Adrenal gland (tissue), 5 donors: ENCODE results near the gene MS4A10.

Source experiments
- CTCF ChIP-seq, 6 experiments: fragments of 450-650 bp in 4 of 6; fragments of 200-600 bp in 2 of 6; sonication (generic) in 1 of 6; IDR thresholded peaks; 1 replicate in 5 of 6; 2 replicates in 1 of 6; pipeline versions ENCODE4 v1.5.1 to v1.8.0; 2016 to 2021; ENCODE audit warnings: antibody characterized with exemption in 6 of 6, mild to moderate bottlenecking in 2 of 6, moderate library complexity in 1 of 6
- POLR2A ChIP-seq, 2 donors: fragments of 450-650 bp; IDR thresholded peaks; one replicate each; pipeline ENCODE4 v1.6.1; 2017; ENCODE audit warnings: antibody characterized with exemption in 2 of 2, mild to moderate bottlenecking in 2 of 2, moderate library complexity in 1 of 2
- donor health status: DM: no; HTN: no; CAD: no.

DNA sequence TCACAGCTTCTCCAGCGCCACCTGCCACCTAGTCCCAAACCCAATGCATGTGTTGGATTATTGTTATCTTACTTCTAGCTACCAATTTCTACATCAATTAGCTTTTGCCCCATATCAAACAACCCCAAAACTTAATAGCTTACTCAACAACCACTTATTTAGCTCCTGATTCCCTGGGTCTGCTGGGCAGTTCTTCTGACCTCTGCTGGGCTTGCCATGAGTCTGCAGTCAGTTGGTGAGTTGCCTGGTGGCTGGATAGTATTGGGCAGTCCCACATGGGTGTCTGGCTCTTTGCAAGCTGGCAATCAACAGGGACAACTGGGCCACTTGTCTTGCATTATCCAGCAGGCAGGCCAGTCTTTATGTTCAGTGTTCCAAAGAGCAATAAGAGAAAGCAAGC, 42.1 kb upstream of the MS4A10 start:
- TF ChIP-seq CTCF (IDR thresholded peaks at IDR 0.05) = no peak
- TF ChIP-seq POLR2A (IDR thresholded peaks at IDR 0.05) = no peak
